8988T (cell line): ENCODE results near the gene EPGN.
"Not testable (repeated sequence)": the region's sequence is repeated elsewhere in the genome, so short reads cannot be mapped to it uniquely, and the experiment has no call there.

ENCODE experiments used
- DNase-seq: peaks from one replicate; pipeline ENCODE4 v3.0.0; 2011

The EPGN gene

DNA sequence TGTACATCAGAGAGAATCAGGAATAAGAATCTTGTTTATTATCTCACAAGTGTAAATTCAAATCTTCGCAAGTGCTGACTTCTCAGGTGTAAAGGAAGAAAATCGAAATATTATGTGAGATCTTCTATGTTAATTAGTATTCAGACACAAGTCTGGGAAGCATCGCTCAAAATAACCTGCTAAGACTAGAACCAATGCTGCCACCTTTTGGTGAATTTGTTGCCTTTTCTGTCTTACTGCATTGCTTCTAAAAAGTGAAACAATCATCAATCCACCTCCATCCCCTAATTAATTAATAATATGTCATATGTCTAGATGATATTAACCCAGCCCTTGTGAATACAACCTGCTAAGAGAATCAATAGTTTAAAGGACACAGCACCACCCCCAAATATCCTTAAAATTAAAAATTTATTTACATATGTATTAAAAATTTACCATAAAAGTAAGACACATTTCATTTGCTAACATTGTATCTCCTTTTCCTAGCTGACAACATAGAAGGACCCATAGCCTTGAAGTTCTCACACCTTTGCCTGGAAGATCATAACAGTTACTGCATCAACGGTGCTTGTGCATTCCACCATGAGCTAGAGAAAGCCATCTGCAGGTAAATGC lies 3.5 kb downstream of the EPGN start:
- no peak for DNase-seq

DNA sequence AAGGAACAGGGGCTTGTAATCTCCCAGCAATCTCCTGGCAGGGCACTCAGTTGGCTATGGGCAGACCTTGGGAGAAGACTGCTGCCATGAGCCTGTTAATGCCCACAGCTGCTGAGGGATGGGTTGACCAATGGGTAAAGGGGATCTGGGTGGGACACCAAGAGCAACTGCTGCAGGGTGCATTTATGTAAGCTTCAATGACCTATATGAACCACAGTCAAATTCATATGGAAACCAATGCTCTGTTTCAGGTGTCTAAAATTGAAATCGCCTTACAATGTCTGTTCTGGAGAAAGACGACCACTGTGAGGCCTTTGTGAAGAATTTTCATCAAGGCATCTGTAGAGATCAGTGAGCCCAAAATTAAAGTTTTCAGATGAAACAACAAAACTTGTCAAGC lies 6.1 kb downstream of the EPGN start:
- no peak for DNase-seq

DNA sequence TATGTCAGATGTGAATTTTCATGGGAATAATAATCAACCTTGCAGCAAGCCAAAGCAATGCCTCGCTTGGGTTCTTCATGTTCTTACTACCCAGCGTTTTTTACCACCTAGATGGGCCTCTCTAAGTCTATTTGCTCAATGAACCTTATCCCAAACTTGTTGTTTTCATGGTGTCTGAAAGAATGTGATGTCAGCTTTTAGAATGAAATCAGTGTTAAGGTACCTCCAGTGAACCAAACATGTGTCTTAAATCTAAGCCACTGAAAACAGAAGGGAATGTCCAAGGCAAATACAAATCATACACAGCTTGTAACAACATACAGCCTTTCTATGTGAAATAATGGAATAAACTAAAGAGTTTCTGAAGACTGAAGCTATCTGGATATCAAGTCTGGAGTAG lies 6.7 kb downstream of the EPGN start:
- no peak for DNase-seq

DNA sequence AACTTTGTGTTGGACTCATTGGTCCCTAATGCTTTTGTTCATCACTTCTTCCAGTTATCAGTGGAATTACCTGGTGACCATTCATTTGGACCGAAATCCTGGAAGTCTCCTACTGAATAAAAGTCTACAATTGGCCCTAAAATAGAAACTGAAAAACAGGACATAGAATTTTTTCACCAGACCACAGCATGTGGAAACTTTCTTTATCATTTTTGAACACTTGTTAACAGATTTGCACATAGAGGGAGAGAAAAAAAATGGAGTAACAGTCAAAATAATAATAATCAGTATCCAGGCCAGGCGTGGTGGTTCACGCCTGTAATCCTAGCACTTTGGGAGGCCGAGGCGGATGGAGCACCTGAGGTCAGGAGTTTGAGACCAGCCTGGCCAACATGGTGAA lies 7.1 kb downstream of the EPGN start:
- DNase-seq: no peak

DNA sequence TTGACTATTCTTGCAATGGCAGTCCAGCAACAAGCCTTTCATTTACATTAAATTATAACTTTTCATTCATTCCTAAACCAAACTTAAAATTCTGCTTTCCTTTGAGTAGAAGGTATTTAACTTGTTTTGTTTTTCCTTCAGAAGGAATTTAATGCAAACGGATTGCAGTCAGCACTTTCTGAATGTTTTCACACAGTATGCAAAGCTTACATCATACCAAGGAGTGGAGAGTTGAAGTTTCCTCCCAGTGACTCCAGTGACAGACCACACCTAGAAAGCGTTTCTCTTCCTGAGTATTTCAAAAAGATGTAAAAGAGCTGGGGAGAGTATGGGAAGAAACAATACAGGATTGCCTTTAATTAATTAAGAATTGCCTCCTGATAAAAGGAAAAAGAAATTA lies 8.1 kb downstream of the EPGN start:
- no peak for DNase-seq

DNA sequence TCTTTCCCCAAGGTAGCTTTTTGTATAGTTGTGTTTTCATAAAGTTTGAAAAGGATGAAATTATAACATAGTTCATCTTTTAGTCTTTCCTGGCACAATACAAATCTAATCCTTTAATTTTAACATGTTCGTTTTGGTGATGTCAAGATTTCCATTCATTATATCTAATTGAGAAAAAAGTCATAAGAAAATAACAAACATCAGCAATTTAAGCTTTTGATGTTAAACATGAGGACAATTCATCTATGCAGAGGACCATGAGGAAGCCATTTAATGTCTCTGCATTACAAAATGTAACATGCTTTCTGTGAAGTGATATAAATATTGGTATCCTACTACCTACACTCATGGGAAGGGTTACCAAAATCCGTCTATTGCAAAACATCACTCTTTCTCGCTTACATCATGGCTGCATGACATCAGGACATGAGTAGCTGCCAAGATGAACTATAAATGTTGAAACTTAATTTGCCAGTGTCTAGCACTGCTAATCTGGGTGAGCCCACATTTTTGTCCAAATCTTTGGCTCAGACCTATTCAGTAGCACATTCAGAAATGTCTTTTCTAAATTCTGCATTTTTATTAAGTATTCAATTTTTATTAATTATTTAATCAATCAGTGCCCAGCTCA lies 9.5 kb downstream of the EPGN start:
- DNase-seq: no peak

DNA sequence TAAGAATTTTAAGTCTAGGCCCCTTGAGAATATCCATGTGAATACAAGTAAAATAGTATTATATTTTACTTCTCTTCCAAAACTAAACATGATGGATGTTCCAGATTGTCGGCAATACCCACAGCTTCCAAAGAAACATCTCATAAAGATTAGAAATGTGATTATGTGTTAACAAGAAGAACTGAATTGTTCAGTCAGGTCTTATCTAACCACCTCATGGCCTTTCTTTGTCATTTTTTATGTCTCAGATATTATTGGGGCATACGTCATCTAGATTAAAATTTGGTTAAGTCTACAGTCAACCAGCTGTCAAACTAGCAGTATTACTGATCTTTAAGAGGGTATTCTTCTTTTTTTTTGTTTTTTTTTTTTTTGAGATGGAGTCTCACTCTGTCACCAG lies 10.0 kb downstream of the EPGN start:
- no peak for DNase-seq

DNA sequence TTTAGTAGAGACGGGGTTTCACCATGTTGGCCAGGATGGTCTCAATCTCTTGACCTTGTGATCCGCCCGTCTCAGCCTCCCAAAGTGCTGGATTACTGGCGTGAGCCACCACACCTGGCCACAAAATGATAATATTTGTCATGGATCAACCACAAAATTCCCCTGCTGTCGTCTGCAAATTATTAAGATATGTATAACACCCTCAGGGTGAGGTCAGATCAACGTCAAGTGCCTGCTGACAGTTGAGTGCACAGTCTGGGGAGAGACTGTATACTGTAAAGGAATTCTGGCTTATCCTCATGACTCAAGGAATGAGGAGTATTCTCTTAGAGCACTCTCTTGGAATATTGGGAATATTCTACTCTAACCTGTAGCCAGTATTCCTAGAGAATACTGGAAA lies 11.2 kb downstream of the EPGN start:
- DNase-seq: no peak

DNA sequence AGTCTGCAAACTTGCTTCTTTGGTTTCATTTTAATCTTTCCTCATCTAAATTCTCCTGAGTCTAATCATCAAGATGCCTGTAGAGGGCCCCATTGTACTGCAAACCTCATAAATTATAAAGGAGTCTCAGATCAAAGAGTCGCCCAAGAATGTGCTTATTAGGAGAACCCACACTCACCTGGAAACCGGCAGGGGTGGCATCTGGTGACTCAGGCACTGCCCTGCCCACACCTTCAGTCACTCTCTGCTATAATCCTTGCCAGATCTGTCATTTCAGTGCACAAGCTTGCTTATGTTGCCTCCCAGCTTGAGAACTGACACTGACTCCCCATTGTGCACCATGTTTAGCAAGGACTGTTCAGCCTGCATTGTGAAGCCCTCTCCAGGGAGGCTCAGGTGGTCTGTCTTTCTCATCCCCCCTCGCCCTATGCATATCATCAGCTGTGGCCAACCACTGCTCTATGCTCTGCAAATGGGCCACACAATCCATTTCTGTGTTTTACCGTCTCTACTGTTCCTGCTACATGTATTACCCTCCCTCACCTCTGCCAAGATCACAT lies 12.4 kb downstream of the EPGN start:
- DNase-seq: no peak

DNA sequence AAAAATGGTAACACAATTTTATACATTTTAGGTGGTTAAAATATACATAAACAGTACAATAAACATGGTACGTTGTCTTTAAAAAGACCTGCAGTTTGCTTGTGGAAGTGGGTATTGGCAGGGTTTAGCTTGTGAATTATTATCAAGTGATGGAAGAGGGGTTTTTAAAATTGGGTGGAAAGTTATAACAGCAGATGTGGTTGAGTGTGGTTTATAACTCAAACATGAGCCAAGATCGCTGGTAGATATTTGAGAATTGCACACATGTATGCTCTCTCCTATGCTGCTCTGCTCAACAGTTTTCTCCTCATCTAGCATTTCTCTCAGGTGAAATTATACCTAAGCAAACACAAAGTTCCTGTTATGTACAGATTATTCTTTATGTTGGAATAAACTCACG lies 14.0 kb downstream of the EPGN start:
- no peak for DNase-seq

DNA sequence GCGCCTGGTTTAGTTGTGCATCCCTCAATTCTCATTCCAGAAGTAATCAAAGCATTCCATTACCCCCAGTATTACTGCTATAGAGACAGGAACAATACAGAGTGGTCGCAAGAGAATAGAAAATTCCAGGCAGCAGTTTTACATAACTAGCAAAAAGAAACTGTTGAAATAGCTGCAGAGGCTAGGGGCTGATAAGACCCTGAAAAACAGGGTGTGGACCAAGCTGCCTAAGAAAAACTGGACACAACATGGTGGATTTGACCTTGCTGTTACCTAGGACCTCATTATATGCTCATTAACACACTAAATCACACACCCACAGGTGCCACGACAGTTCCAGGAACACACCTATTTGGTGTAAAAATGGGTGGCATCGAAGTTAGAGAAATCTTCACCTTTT lies 15.4 kb downstream of the EPGN start:
- DNase-seq: no peak

DNA sequence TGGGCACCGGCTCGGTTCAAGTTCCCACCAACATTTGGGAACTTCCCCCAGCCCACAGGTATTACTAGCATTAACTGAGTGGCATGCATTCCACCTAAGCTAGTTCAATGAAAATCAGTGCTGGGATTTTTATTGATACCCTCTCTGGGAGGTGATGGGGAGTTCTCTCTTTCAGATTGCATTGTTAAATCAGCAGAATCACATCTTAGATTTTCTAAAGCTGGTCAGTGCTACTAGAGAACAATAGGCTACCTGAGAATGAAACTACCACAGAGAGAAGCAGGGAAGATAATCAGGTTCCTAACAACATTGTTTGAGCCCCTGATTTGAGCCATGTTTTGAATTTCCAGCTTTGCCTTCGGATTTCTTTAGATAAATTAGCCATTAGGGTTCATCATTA lies 16.0 kb downstream of the EPGN start:
- DNase-seq: no peak

DNA sequence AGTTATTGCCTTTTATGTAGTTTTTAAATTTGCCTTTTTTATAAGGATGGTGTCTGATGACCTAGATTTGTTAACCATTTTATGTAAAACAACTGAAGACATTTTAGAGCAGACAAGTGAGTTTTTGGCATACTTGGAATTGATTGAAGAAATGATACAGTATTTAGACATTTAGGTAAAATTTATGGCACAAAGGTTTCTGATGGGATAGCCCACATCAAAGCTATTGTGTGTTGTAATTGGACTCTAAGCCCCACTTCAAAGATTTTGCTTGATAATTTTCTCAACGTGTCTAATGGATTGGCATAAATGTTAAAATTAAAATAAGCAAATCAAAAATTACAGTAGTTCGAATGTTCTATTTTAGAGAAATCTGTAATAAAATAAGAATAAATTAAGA lies 17.6 kb downstream of the EPGN start:
- DNase-seq: no peak

DNA sequence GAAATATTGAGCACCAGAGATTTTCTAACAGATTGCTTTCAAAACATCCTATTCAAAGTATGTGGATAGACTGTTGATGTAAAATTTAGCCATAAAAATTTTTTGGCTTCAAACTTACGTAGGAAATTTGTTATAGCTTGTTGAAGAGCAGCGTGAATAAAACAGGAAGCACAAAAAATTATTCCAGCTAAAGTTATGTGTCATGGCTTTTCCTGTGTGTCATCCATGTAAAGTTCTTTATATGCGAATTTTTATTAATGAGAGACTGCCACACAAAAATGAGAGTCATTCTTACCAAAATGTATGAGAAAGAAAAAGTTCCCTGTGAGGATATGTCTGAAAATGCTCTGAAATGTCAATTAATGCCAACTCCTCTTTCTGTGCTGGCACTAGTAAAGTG lies 19.5 kb downstream of the EPGN start:
- no peak for DNase-seq

DNA sequence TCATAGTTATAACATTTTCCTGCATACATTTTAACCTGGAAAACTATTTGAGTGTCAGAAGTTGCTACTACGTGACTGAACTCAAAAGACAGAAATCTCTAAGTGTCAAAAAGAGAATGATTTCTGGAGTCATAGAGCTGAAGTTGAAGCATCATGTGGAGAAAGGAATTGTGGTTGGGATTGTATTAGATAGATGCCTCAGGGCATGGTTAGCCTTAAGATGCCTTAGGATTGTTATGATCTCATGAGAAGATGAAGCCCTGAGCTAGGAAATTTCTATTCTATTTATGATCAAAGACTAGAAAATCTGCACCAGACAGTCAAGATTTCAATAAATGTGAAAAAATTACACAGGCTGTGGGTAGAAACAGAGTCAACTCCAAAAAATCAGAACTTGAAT lies 20.2 kb downstream of the EPGN start:
- DNase-seq: no peak

DNA sequence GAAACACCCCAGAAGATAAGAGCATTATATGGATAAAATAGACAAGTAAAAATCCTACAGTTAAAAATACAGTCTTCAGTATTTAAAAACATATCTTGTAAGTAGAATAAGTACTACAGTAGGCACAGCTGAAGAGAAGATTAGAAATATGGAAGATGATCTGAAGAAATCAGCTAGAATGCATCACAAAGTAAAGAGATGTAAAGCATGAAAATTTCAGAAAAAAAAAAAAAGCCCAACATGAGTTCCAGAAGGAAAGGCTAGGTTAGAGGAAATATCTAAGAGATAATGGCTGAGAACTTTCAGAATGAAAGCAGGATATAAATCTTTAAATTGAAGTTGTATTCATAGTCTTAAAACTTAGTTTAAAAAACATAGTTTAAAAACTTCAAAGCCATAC lies 21.0 kb downstream of the EPGN start:
- no peak for DNase-seq

DNA sequence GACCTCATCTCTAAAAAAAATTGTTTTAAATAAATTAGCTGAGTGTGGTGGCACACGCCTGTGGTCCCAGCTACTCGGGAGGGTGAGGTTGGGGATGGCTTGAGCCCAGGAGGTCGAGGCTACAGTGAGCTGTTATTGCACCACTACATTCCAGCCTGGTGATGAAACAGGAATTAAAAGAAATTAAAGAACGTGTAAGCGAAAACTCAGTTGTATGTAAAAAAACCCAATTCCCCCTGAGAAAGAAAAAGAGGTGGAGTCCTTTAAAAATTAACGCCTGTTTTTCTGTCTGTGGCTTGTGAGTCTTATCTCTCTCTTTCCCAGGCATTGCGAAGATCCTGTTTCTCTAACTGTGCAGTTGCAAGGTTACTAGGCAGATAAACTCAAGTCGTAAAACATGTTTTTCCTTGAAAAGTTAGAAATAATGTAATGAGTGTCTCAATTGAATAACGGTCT lies 22.1 kb downstream of the EPGN start:
- no peak for DNase-seq

DNA sequence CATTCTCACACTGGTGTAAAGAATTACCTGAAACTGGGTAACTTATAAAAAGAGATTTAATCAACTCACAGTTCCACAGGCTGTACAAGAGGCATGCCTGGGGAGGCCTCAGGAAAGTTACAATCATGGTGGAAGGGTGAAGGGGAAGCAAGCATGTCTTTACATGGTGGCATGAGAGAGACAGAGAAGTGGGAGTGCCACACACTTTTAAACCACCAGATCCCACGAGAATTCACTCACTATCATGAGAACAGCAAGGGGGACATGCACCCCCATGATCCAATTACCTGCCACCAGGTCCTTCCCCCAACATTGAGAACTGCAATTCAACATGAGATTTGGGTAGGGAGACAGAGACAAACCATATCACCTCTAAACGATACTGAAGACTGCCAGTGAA lies 23.0 kb downstream of the EPGN start:
- no peak for DNase-seq

DNA sequence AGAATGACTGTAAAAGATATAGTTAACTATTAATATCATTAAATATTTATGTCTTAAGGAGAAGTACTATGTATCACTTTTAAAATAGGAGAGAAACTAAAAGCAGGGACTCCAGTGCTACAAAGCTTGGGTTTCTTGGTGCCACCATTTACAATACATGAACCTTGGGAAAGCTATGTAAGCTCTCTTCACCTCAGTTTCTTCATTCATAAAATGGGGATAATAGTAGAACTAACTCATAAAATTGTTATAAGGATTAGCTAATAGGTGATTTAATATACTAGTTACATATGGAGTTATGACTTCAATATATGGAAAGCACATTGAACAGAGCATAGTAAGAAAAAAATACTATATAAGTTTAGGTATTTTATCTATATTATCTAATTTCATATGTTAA lies 23.7 kb downstream of the EPGN start:
- no peak for DNase-seq

DNA sequence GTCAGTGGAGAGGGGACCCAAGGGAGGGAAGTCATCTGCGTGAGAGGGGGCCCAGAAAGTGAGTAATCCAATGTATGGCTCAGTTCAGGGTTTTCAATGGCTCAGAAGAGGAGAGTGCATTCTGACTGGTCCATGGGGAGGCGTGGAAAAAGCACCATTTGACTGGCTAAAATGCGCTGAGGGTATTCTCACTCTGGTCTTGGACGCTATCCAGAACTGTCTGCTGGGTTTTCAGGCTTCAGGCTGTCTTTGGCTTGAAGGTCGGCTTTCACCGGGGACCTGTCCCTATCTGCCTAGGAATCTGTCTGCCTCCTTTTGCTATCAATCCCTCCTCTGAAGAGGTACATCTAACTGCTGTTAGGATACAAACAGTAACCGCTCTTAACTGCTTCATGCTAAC lies 26.4 kb downstream of the EPGN start:
- DNase-seq: no peak

DNA sequence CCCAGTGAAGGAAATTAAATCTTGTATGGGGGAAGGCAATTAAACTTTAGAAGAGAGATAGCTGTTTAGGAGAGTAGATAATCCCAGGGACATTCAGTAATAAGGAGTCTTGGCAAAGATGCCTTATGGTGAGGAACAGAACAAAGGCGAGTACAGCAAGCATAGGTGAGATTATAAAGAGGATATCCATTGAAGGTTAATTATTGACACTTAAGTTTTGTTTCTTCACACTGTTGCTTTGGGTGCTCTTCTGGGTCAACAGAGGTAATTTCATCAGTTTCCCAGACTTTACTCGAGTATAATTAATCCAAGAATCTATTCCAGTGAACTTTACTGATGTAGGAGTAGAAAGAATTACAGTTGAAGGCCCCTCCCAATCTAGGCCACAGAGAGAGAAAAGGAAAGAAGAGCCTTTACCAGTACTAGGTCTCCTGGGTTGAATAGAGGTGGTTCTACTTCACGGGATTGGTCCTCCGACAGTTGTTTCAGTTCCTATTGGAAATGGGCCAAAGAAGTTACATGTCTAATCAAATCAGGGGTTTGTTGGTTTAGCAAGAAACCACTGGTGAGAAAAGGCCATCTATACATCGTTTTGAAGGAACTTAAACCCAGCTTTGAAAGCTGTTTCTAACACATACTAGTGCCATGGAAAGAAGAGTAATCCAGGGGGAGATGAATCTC lies 27.2 kb downstream of the EPGN start:
- DNase-seq: no peak

DNA sequence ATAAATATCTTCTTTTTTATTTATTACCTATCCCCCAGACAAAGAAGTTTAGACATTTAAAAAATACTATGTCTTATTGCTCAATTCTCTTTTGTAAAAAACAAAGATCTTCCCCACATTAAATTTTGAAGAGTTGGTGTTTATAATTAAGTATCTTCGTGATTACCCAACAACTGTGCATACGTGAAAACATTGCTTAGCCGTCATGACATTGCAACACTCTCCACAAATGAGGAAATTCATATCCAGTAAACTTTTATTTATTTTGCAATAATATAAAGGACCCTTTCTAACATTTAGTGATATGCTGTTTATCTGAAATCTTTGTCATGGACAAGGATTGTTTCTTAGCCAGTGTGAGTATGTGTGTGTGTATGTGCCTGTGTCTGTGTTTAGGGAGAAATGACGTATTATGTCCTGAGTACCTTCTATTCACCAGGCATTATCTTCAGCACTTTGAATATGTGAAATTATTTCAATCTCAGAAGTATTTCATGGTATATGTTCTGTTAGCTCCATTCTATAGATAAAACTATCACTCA lies 30.6 kb downstream of the EPGN start:
- DNase-seq: no peak

DNA sequence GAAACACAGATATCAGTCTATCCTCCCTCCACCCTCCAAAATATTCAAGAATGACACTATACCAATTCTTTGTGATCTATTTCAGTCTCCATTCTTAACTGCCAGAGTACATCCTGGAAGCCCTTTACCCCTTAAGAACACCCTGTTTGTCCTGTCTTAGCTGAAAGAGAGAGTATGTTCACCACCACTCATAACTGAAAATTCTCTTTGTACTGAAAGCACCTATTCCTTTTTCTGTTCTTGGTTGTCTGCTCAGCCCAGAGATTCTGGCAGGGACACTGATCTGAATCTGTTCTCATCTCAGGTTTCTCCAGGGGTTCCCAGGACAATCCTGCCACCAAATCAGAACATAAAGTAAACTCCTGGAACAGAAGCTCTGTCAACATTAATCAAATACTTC lies 31.2 kb downstream of the EPGN start:
- no peak for DNase-seq

DNA sequence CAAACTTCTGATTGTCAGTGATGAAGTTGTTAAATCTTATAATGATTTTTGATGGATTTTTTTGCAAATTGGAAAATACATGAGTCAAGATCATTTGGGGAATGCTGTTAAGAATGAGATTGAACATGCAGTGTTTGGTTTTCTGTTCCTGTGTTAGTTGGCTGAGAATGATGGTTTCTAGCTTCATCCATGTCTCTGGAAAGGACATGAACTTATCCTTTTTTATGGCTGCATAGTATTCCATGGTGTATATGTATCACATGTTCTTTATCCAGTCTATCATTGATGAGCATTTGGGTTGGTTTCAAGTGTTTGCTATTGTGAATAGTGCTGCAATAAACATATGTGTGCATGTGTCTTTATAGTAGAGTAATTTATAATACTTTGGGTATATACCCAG lies 32.2 kb downstream of the EPGN start:
- DNase-seq: not testable (repeated sequence)
